ENCODE results near the gene ERG.

DNA sequence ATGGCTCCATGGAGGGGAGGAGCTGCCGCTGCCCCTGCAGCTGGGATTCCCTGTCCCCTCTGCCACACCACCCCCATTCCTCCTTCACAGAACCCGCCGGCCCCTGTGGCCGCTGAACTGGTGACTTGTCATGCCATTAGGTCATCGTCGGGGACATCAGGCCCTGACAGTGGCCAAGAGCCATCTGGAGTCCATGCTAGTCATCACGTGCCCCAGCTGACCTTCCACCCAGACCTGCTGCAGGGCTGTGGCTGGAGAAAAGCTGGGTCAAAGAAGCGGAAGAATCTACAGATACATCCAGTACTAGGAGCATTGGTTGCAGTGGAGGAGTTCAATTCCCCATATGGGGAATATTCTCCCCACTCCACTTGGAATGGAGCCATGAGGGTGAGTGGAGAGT lies 163.4 kb downstream of the ERG start:
- TF ChIP-seq, protein P1, sequence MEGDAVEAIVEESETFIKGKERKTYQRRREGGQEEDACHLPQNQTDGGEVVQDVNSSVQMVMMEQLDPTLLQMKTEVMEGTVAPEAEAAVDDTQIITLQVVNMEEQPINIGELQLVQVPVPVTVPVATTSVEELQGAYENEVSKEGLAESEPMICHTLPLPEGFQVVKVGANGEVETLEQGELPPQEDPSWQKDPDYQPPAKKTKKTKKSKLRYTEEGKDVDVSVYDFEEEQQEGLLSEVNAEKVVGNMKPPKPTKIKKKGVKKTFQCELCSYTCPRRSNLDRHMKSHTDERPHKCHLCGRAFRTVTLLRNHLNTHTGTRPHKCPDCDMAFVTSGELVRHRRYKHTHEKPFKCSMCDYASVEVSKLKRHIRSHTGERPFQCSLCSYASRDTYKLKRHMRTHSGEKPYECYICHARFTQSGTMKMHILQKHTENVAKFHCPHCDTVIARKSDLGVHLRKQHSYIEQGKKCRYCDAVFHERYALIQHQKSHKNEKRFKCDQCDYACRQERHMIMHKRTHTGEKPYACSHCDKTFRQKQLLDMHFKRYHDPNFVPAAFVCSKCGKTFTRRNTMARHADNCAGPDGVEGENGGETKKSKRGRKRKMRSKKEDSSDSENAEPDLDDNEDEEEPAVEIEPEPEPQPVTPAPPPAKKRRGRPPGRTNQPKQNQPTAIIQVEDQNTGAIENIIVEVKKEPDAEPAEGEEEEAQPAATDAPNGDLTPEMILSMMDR (conservative IDR thresholded peaks at IDR 0.05 in 1 of 2, IDR thresholded peaks at IDR 0.05 in 1 of 2; ENCODE audit: low read depth in 1 of 2, low read length in 2 of 2): no peak
- TF ChIP-seq EZH2 (IDR thresholded peaks at IDR 0.05; ENCODE audit: low read length, missing control alignments): no peak

Measured in fibroblast of lung (primary cell).